IMR-90 (cell line): ENCODE results near the gene MOV10. TPM values are rescaled to one million over a fixed set of nuclear protein-coding genes. Genes with fewer than 3 reads are reported as not detected.

ENCODE experiments used
- ATAC-seq: fragments of 200-7000 bp; cut with Tn5 transposase; 2 replicates; pipeline ENCODE4 v1.9.1; 2020; ENCODE audit warnings: low read depth, mild to moderate bottlenecking, moderate library complexity
- BruUV-seq: library from RNA; stranded (reverse); fragments of 400-500 nt; replicated peaks from 2 replicates; lab custom pipeline; 2021; lab: Mats Ljungman, UMichigan
- CTCF ChIA-PET: fragments of 300-600 bp; formaldehyde crosslinking; extraction: SDS; loops from one replicate; lab custom pipeline; 2021; ENCODE audit warnings: antibody characterized with exemption; lab: Yijun Ruan, JAX
- POLR2A ChIA-PET: fragments of 300-600 bp; sonication (Branson Sonifier 250); formaldehyde crosslinking; loops from one replicate; lab custom pipeline; 2022; ENCODE audit warnings: antibody characterized with exemption; ENCODE audit not compliant: unreplicated experiment; lab: Charles Lee
- DNase-seq: peaks from one replicate; pipeline ENCODE4 v3.0.0; 2013
- H2AFZ ChIP-seq: replicated peaks from 2 replicates; pipeline ENCODE3; 2013; ENCODE audit warnings: low read length, mild to moderate bottlenecking; ENCODE audit not compliant: poor library complexity
- H2AK5ac ChIP-seq: 2 replicates; pipeline ENCODE4 v1.6.1; 2013; ENCODE audit warnings: low read depth, low read length, inconsistent platforms
- H2AK9ac ChIP-seq: replicated peaks from 2 replicates; pipeline ENCODE3; 2013; ENCODE audit warnings: mild to moderate bottlenecking, low read depth, low read length, moderate library complexity; ENCODE audit not compliant: poor library complexity
- H2BK120ac ChIP-seq: 2 replicates; pipeline ENCODE4 v1.6.1; 2013; ENCODE audit warnings: low read depth, low read length, inconsistent platforms
- H2BK15ac ChIP-seq: 3 replicates; pipeline ENCODE4 v1.6.1; 2013; ENCODE audit warnings: low read depth, low read length, inconsistent platforms
- H2BK20ac ChIP-seq: 2 replicates; pipeline ENCODE4 v1.6.1; 2013; ENCODE audit warnings: low read depth, mild to moderate bottlenecking, inconsistent platforms, low read length, moderate library complexity
- H2BK5ac ChIP-seq: 2 replicates; pipeline ENCODE4 v1.6.1; 2013; ENCODE audit warnings: mild to moderate bottlenecking, low read depth, low read length, inconsistent platforms; ENCODE audit not compliant: poor library complexity, severe bottlenecking
- H3K14ac ChIP-seq: replicated peaks from 2 replicates; pipeline ENCODE4 v1.6.1; 2013; ENCODE audit warnings: low read depth, low read length, inconsistent platforms
- H3K18ac ChIP-seq: 2 replicates; pipeline ENCODE4 v1.6.1; 2013; ENCODE audit warnings: low read depth, low read length, control low read depth
- H3K23ac ChIP-seq: 2 replicates; pipeline ENCODE4 v1.6.1; 2013; ENCODE audit warnings: low read depth, low read length, inconsistent platforms
- H3K27ac ChIP-seq: 2 replicates; pipeline ENCODE4 v1.5.1; 2013; ENCODE audit warnings: mild to moderate bottlenecking, control low read depth, low read length; ENCODE audit not compliant: insufficient read depth
- H3K27me3 ChIP-seq: 2 replicates; pipeline ENCODE4 v1.6.1; 2013; ENCODE audit warnings: low read length; ENCODE audit not compliant: control insufficient read depth, insufficient read depth
- H3K36me3 ChIP-seq: 2 replicates; pipeline ENCODE4 v1.6.1; 2013; ENCODE audit warnings: low read length, mixed read lengths; ENCODE audit not compliant: control insufficient read depth, insufficient read depth
- H3K4ac ChIP-seq: 2 replicates; pipeline ENCODE4 v1.6.1; 2013; ENCODE audit warnings: low read depth, low read length, inconsistent platforms
- H3K4me1 ChIP-seq: 2 replicates; pipeline ENCODE4 v1.6.1; 2013; ENCODE audit warnings: low read length, mixed read lengths; ENCODE audit not compliant: control insufficient read depth, insufficient read depth
- H3K4me2 ChIP-seq: 2 replicates; pipeline ENCODE4 v1.6.1; 2013; ENCODE audit warnings: low read depth, mild to moderate bottlenecking, control low read depth, low read length, moderate library complexity
- H3K4me3 ChIP-seq: 2 replicates; pipeline ENCODE4 v1.5.1; 2013; ENCODE audit warnings: low read depth, mild to moderate bottlenecking, control low read depth, low read length, moderate library complexity; ENCODE audit not compliant: insufficient read depth
- H3K56ac ChIP-seq: 2 replicates; pipeline ENCODE4 v1.6.1; 2013; ENCODE audit warnings: low read length, inconsistent platforms; ENCODE audit not compliant: insufficient read depth; ENCODE audit errors: extremely low read depth
- H3K79me1 ChIP-seq, 2 experiments: 2 replicates each; pipeline ENCODE4 v1.6.1; 2013; ENCODE audit warnings: low read length in 2 of 2, inconsistent platforms in 1 of 2, low read depth in 1 of 2
- H3K9ac ChIP-seq: 2 replicates; pipeline ENCODE4 v1.6.1; 2013; ENCODE audit warnings: low read depth, low read length, control low read depth
- H3K9me1 ChIP-seq: 2 replicates; pipeline ENCODE4 v1.6.1; 2013; ENCODE audit warnings: low read length, inconsistent platforms; ENCODE audit not compliant: insufficient read depth
- H3K9me3 ChIP-seq: 2 replicates; pipeline ENCODE4 v1.6.1; 2013; ENCODE audit warnings: low read length; ENCODE audit not compliant: control insufficient read depth, insufficient read depth
- H4K20me1 ChIP-seq: 2 replicates; pipeline ENCODE4 v1.6.1; 2013; ENCODE audit warnings: low read length, inconsistent platforms; ENCODE audit not compliant: insufficient read depth
- H4K5ac ChIP-seq: 2 replicates; pipeline ENCODE4 v1.6.1; 2013; ENCODE audit warnings: mild to moderate bottlenecking, low read depth, low read length, control low read depth
- H4K8ac ChIP-seq, 2 experiments: 2 replicates each; pipeline ENCODE4 v1.6.1; 2013; ENCODE audit warnings: low read depth in 2 of 2, low read length in 2 of 2, control low read depth in 1 of 2, inconsistent platforms in 1 of 2
- H4K91ac ChIP-seq: 2 replicates; pipeline ENCODE4 v1.6.1; 2013; ENCODE audit warnings: low read depth, low read length, inconsistent platforms; ENCODE audit not compliant: insufficient read depth
- CEBPB ChIP-seq: IDR thresholded peaks from 2 replicates; pipeline ENCODE4 v1.6.1; 2012; ENCODE audit warnings: low read depth, low read length, improper control_type of control experiment
- CTCF ChIP-seq: conservative IDR thresholded peaks from 2 replicates; pipeline ENCODE4 v1.5.1; 2012; ENCODE audit warnings: mild to moderate bottlenecking, low read depth, low read length, improper control_type of control experiment
- POLR2A ChIP-seq: IDR thresholded peaks from 2 replicates; pipeline ENCODE4 v1.6.1; 2012; ENCODE audit warnings: mild to moderate bottlenecking, low read depth, low read length
- RAD21 ChIP-seq: IDR thresholded peaks from 2 replicates; pipeline ENCODE4 v1.6.1; 2012; ENCODE audit warnings: low read length, improper control_type of control experiment
- SMC3 ChIP-seq: fragments of 150-350 bp; IDR thresholded peaks from 2 replicates; pipeline ENCODE4 v1.6.1; 2016; ENCODE audit warnings: low read depth, mild to moderate bottlenecking, antibody characterized with exemption, low read length, moderate library complexity
- WGBS, 2 experiments: methylation state at CpG; one replicate each; pipeline versions ENCODE4 v1.1.5 to v1.1.7; 2013; ENCODE audit warnings: missing lambda C conversion rate in 2 of 2; ENCODE audit not compliant: insufficient read length in 1 of 2; ENCODE audit errors: extremely low coverage in 2 of 2; 5-methylcytosine and 5-hydroxymethylcytosine counted together
- dilution Hi-C: fragments of 300-500 bp; cut with HindIII; formaldehyde crosslinking; loops from one replicate; pipeline ENCODE4 v1.14.3; 2018; ENCODE audit warnings: low sequenced_read_pairs; ENCODE audit not compliant: unreplicated experiment
- in situ Hi-C: fragments of 300-500 bp; cut with MboI; formaldehyde crosslinking; loops from 3 replicates; pipeline ENCODE4 v1.14.3; 2019; ENCODE audit warnings: low sequenced_read_pairs, inconsistent platforms, mixed read lengths
- intact Hi-C: fragments of 100-400 bp; cut with micrococcal nuclease; formaldehyde crosslinking; loops from 2 replicates; pipeline ENCODE4 v1.10.0; 2022
- polyA plus RNA-seq, 3 experiments: library from polyadenylated mRNA; depleted of rRNA; stranded (reverse); fragments of >200 nt; gene quantifications; 2 replicates each; pipeline ENCODE4 v1.2.3, GENCODE V29; 2012; ENCODE audit warnings: low replicate concordance in 1 of 3
- total RNA-seq: library from RNA; depleted of rRNA; stranded (reverse); fragments of >200 nt; gene quantifications from 2 replicates; pipeline ENCODE4 v1.2.3, GENCODE V29; 2012

MOV10 gene
- total and polyA plus RNA-seq, 2 of the 4 experiments (the other 2 are of a cell fraction): 36.7 to 103 TPM

GRCh38 chr1:112673592-112674439, 643 bp upstream of the MOV10 start:
- peak overlapping the region; percentile 71 for H3K4me3 ChIP-seq
- peak overlapping the region; percentile 62 for H2AK5ac ChIP-seq
- peak overlapping the region; percentile 89 for H3K9ac ChIP-seq
- H3K4me2 ChIP-seq: peak overlapping the region; percentile 82
- ATAC-seq (peak; percentile 8; the same call in 1 of the 2 replicates), DNase-seq (peak; percentile 71)
- ChIA-PET POLR2A (interaction anchor here (1.0 kb wide), 1 partner anchor 55 kb away, joined by 3 read pairs; the partner anchor contains the start of gene ST7L), CTCF (interaction anchor here (0.6 to 1.9 kb wide), 13 partner anchors 10 to 283 kb away, joined by 3 to 8 read pairs (median 4); no protein-coding TSS in a partner anchor)
- H3K27me3 ChIP-seq: no peaks in the 10 kb centered on the region
- no peaks in the 10 kb centered on the region for H3K9me3 ChIP-seq
- peak overlapping the region; percentile 53; the same call in 1 of the 3 replicates for H2BK15ac ChIP-seq
- H2AFZ ChIP-seq: peak overlapping the region; percentile 95
- 0% methylated on average over 1 of the region's 18 CpGs; no CpG with 5 or more reads in 1 of the 2 experiments for WGBS, 2 experiments
- H3K23ac ChIP-seq: peak overlapping the region; percentile 95
- TF ChIP-seq POLR2A (no peak), CTCF (peak; percentile 56), CEBPB (peak; percentile 54; the same call in 1 of the 2 replicates), SMC3 (peak; percentile 36), RAD21 (peak; percentile 43)
- peak overlapping the region; percentile 95 for H3K14ac ChIP-seq
- intact Hi-C loops: loop anchor here (1.0 to 5.0 kb wide), 4 partner anchors 27 to 283 kb away; partner anchors contain the start of genes CAPZA1 and ST7L
- peak overlapping the region; percentile 94 for H2AK9ac ChIP-seq
- peak overlapping the region; percentile 97 for H3K27ac ChIP-seq
- H2BK120ac ChIP-seq: peak overlapping the region; percentile 78
- peaks cover 26 to 57% of the 10 kb centered on the region in 2 experiments for H3K79me1 ChIP-seq
- H3K4ac ChIP-seq: peak overlapping the region; percentile 76
- H2BK5ac ChIP-seq: peak overlapping the region; percentile 86
- H3K9me1 ChIP-seq: no peaks in the 10 kb centered on the region
- H4K5ac ChIP-seq: peak overlapping the region; percentile 82
- dilution Hi-C loops: no loop called here
- H3K56ac ChIP-seq: peak overlapping the region; percentile 90
- peak overlapping the region; percentile 81 to 82; a peak in 3 of 4 replicates for H4K8ac ChIP-seq
- H3K18ac ChIP-seq: peak overlapping the region; percentile 75
- in situ Hi-C loops: no loop called here
- H3K4me1 ChIP-seq: peaks cover 2% of the 10 kb centered on the region; the same call in 1 of the 2 replicates
- H4K20me1 ChIP-seq: no peaks in the 10 kb centered on the region; the same call in 1 of the 2 replicates
- H3K36me3 ChIP-seq: peaks cover 3% of the 10 kb centered on the region; the same call in 1 of the 2 replicates
- peak overlapping the region; percentile 88 for H4K91ac ChIP-seq
- H2BK20ac ChIP-seq: no peak overlapping the region
- BruUV-seq: no TSS peak
